ENCODE data around the gene UBA52. TPM values are rescaled to one million over a fixed set of nuclear protein-coding genes. Genes with fewer than 3 reads are reported as not detected.

Gene UBA52
- total RNA-seq, 1 experiment from 2014 or later, result 1,108 TPM

GRCh38 chr19:18612051-18612771 lies 40.6 kb downstream of the UBA52 start:
- peaks cover 9% of the 10 kb centered on the region; the same call in 1 of the 2 replicates for H3K4me1 ChIP-seq (ENCODE audit: insufficient read depth, low read length)
- no peak overlapping the region for H3K9ac ChIP-seq (ENCODE audit: low read length)
- H3K9me3 ChIP-seq (ENCODE audit: low read length), result no peaks in the 10 kb centered on the region
- ATAC-seq (no peak), DNase-seq (no peak)
- no peaks in the 10 kb centered on the region for H3K36me3 ChIP-seq (ENCODE audit: low read depth, low read length)
- BruUV-seq (replicated peaks), result no TSS peak
- H3F3A ChIP-seq (ENCODE audit: low read length, unreplicated experiment), result peaks cover 5% of the 10 kb centered on the region
- no peak overlapping the region for H3K27ac ChIP-seq (ENCODE audit: low read length)
- H2AFZ ChIP-seq (ENCODE audit: low read length), result no peak overlapping the region
- H4K20me1 ChIP-seq (ENCODE audit: low read length), result no peaks in the 10 kb centered on the region
- H3K4me3 ChIP-seq (ENCODE audit: low read length), result peak overlapping the region; percentile 42; the same call in 1 of the 2 replicates
- POLR2A ChIA-PET (ENCODE audit: unreplicated experiment), result no interaction called here
- peaks cover 74% of the 10 kb centered on the region for H3K27me3 ChIP-seq (ENCODE audit: low read length)
- TF ChIP-seq EZH2 (IDR thresholded peaks at IDR 0.05; ENCODE audit: low read length, unreplicated experiment), result peak; percentile 79
- 0 out of 2 replicates have a peak, but pooled peaks have one; percentile 17 for TF ChIP-seq EZH2phosphoT487 (IDR thresholded peaks at IDR 0.05; ENCODE audit: borderline replicate concordance, low read length)
- no peak for TF ChIP-seq CTCF (conservative IDR thresholded peaks at IDR 0.05; ENCODE audit: low read depth, low read length)
- CTCF ChIA-PET, result no interaction called here
- H3K4me2 ChIP-seq (ENCODE audit: low read length), result peak overlapping the region; percentile 56
- no peaks in the 10 kb centered on the region for H3K9me2 ChIP-seq (replicated peaks; ENCODE audit: low read length)
- H3K79me2 ChIP-seq (ENCODE audit: low read length), result no peaks in the 10 kb centered on the region
- intact Hi-C loops (cut with micrococcal nuclease), result no loop called here

- DNase-seq, result no peak
- Histone ChIP-seq H3K36me3 (ENCODE audit: low read depth, low read length) (no peaks in the 10 kb centered on the region), H4K20me1 (ENCODE audit: low read length) (no peaks in the 10 kb centered on the region), H3K9me3 (ENCODE audit: low read length) (no peaks in the 10 kb centered on the region), H3K27me3 (ENCODE audit: low read length) (peaks cover 66% of the 10 kb centered on the region), H3F3A (ENCODE audit: low read length, unreplicated experiment) (peaks cover 5% of the 10 kb centered on the region), H3K9me2 (replicated peaks; ENCODE audit: low read length) (no peaks in the 10 kb centered on the region), H2AFZ (ENCODE audit: low read length) (no peak within 1 kb of the TSS), H3K27ac (ENCODE audit: low read length) (no peak within 1 kb of the TSS), H3K4me2 (ENCODE audit: low read length) (peak within 1 kb of the TSS; percentile 56), H3K4me3 (ENCODE audit: low read length) (peak within 1 kb of the TSS; percentile 42; the same call in 1 of the 2 replicates), H3K79me2 (ENCODE audit: low read length) (no peaks in the 10 kb centered on the region), H3K9ac (ENCODE audit: low read length) (no peak within 1 kb of the TSS), H3K4me1 (ENCODE audit: insufficient read depth, low read length) (peaks cover 9% of the 10 kb centered on the region; the same call in 1 of the 2 replicates)
- ATAC-seq, result no peak
- TF ChIP-seq EZH2phosphoT487 (IDR thresholded peaks at IDR 0.05; ENCODE audit: borderline replicate concordance, low read length) (0 out of 2 replicates have a peak, but pooled peaks have one; percentile 34), CTCF (conservative IDR thresholded peaks at IDR 0.05; ENCODE audit: low read depth, low read length) (no peak)
- CTCF ChIA-PET, result interaction anchor here (0.6 kb wide), 1 partner anchor 828 kb away, joined by 3 read pairs; no protein-coding TSS in a partner anchor
- intact Hi-C loops (cut with micrococcal nuclease), result no loop called here
- POLR2A ChIA-PET (ENCODE audit: unreplicated experiment), result no interaction called here
- no TSS peak for BruUV-seq (replicated peaks)
These were observed 41.3 kb downstream of the UBA52 start, which contains the start of gene TMEM59L for GRCh38 chr19:18612772-18613588. TMEM59L (plus strand) TSS chr19:18612870; CDS start chr19:18612959, 89 bp downstream.

Measured in PC-3 (cell line).